ENCODE measurements around the gene S1PR4. TPM values are rescaled to one million over a fixed set of nuclear protein-coding genes. Genes with fewer than 3 reads are reported as not detected.

Gene S1PR4
- total RNA-seq, 1 donor from 2014 or later, result 4.9 TPM

DNA sequence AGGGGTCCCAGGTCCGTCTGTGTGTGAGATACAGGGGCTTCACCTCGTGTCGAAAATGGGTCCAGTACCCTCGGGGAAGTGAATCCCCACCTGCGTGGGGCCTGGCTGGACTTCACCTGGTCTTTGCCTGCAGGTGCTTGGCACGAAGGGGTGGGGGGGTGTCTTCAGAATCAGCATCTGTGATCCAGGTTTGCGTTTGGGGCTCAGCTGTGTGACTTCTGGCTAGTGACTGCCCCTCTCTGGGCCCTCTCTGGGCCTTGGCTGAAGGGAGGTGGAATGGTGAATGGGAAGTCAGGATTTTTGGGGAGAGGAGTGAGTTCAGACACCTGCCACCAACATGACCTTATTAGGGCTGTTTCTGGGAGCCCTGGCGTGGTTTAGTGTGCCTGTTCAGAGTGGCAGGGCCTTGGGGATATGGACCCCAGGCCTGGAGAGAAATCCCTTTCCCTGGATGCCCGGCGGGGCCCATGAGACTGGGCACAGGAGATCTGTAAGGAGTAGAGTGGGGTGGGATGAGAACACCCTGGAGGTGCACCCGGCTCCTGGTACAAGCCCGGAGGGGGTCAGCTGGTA, 48.6 kb downstream of the S1PR4 start:
- no peaks in the 10 kb centered on the region for H3K36me3 ChIP-seq
- TF ChIP-seq, protein P1, sequence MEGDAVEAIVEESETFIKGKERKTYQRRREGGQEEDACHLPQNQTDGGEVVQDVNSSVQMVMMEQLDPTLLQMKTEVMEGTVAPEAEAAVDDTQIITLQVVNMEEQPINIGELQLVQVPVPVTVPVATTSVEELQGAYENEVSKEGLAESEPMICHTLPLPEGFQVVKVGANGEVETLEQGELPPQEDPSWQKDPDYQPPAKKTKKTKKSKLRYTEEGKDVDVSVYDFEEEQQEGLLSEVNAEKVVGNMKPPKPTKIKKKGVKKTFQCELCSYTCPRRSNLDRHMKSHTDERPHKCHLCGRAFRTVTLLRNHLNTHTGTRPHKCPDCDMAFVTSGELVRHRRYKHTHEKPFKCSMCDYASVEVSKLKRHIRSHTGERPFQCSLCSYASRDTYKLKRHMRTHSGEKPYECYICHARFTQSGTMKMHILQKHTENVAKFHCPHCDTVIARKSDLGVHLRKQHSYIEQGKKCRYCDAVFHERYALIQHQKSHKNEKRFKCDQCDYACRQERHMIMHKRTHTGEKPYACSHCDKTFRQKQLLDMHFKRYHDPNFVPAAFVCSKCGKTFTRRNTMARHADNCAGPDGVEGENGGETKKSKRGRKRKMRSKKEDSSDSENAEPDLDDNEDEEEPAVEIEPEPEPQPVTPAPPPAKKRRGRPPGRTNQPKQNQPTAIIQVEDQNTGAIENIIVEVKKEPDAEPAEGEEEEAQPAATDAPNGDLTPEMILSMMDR (IDR thresholded peaks at IDR 0.05), result no peak
- peaks cover 18% of the 10 kb centered on the region for H3K27me3 ChIP-seq
- no peak for DNase-seq (ENCODE audit: low spot score in 2 of 2)
- intact Hi-C loops (cut with DNase I), result no loop called here
- H3K9me3 ChIP-seq, result no peaks in the 10 kb centered on the region
- no peak overlapping the region for H3K27ac ChIP-seq
- H3K4me3 ChIP-seq, result no peak overlapping the region
- H3K4me1 ChIP-seq, result peaks cover 0 to 2% of the 10 kb centered on the region in 2 donors

DNA sequence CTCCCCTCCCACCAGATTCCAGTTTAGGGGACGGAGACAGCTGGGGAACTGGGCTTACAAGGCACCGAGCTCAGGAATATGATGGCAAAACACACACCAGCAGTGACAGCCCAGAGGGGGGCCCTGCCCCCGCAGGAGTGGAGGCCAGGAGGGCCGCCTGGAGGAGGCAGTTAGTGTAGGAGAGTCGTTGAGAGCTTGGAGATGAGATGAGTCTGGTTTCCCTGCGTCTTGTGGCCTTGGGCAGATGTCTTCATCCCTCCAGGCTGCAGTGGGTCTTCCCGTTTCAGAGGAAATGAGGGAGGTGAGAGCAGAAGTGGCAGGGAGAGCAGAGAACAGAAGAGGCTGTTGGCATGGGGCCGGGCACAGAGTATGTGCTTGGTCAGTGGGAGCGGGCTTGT, 50.8 kb downstream of the S1PR4 start:
- Histone ChIP-seq H3K9me3 (no peaks in the 10 kb centered on the region), H3K27ac (no peak overlapping the region), H3K36me3 (no peaks in the 10 kb centered on the region), H3K4me1 (peaks cover 0 to 2% of the 10 kb centered on the region in 2 donors), H3K4me3 (no peak overlapping the region), H3K27me3 (peaks cover 10% of the 10 kb centered on the region)
- TF ChIP-seq, protein P1 (IDR thresholded peaks at IDR 0.05), result no peak
- DNase-seq (ENCODE audit: low spot score in 2 of 2), result no peak
- intact Hi-C loops (cut with DNase I), result no loop called here

Other genes with a start within 250 kb of the S1PR4 start
- gene ZNF77, start 233.8 kb upstream of the S1PR4 start, total RNA-seq, result 3.0 TPM
- gene TLE6, start 201.2 kb upstream of the S1PR4 start, total RNA-seq, result not detected
- gene TLE2, start 149.5 kb upstream of the S1PR4 start, total RNA-seq, result 86.3 TPM
- gene TLE5, start 116.3 kb upstream of the S1PR4 start, total RNA-seq, result 559 TPM
- gene GNA11, start 84.4 kb upstream of the S1PR4 start, total RNA-seq, result 178 TPM
- 7.1 TPM for gene GNA15, start 42.7 kb upstream of the S1PR4 start, total RNA-seq
- gene NCLN, start 7.2 kb downstream of the S1PR4 start, total RNA-seq, result 118 TPM
- gene CELF5, start 45.9 kb downstream of the S1PR4 start, total RNA-seq, result not detected
- 194 TPM for gene NFIC, start 187.8 kb downstream of the S1PR4 start, total RNA-seq

Measured in ascending aorta (tissue), 2 donors.